GM12865 (cell line): ENCODE results near the gene ZNF76.

Experiments
- DNase-seq: peaks from one replicate; pipeline ENCODE4 v3.0.0; 2010; ENCODE audit warnings: low read depth
- H3K4me3 ChIP-seq: 2 replicates; pipeline ENCODE4 v1.5.1; 2011; ENCODE audit warnings: mild to moderate bottlenecking, low read depth, low read length, control low read depth
- CTCF ChIP-seq: IDR thresholded peaks from 2 replicates; pipeline ENCODE4 v1.5.1; 2011; ENCODE audit warnings: low read length, control low read depth, low read depth, inconsistent platforms; ENCODE audit not compliant: insufficient read depth; ENCODE audit errors: missing control alignments

Gene ZNF76

GRCh38 chr6:35234901-35235300 is 24.6 kb upstream of the ZNF76 start:
- H3K4me3 ChIP-seq = no peak overlapping the region
- TF ChIP-seq CTCF = no peak
- DNase-seq = no peak

GRCh38 chr6:35236223-35236622 is 23.3 kb upstream of the ZNF76 start:
- H3K4me3 ChIP-seq = no peak overlapping the region
- no peak for TF ChIP-seq CTCF
- no peak for DNase-seq

DNA sequence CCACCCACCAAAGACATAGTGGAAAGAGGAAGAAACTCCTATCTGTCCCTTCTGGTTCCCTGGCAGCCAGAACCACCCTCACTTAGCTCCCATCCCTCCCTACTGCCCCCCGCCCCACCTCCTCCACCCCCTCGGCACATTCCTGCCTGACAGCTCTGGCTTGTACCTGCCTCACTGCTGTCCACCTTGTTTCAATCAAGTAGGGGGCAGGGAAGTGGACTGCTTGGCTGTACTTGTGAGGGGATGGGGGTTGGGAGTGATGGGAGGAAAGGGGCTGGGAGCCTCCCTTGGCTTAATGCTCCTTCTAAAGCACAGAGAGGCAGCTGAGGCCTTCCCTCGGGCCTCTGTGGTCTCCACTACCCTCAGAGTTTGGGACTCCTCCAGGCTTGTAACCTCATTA is 22.1 kb upstream of the ZNF76 start:
- no peak for DNase-seq
- TF ChIP-seq CTCF = no peak
- no peak overlapping the region for H3K4me3 ChIP-seq

DNA sequence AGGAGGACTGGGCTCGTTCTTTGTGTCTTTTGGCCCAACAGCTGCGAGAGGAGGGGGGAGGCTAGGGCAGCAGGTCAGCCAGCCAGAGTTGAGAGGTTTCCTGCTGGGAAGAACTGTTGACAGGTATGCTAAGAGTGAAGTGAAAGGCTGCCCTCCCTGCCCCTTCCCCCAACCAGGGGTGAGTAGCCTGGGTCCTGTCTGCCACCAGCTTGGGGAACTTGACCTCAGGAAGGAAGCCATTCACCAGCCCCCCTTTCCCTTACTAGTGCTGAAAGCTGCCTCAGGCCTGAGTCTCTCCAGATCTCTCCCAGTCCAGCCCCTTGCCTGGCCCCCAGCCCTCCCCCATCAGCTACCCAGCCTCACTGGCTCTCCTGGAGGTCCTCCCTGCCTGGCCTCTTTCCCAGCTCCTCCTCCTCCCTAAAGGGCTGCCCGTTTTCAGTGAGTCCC is 20.7 kb upstream of the ZNF76 start:
- TF ChIP-seq CTCF = no peak
- DNase-seq = no peak
- H3K4me3 ChIP-seq = no peak overlapping the region

DNA sequence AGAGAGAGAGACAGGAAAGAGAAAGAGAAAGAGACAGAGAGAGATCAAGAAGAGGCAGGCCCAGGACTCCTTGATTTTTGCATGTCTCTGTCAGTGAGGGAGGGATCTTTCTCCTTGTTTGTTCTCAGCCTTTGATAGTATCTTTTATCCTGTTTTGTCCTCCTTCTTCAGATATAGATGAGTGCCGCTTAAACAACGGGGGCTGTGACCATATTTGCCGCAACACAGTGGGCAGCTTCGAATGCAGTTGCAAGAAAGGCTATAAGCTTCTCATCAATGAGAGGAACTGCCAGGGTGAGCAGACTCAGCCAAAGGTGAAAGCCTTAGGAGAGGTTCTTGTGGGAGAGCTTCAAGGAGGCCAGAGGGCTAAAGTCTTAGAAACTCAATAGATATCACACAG is 20.0 kb upstream of the ZNF76 start:
- no peak overlapping the region for H3K4me3 ChIP-seq

DNA sequence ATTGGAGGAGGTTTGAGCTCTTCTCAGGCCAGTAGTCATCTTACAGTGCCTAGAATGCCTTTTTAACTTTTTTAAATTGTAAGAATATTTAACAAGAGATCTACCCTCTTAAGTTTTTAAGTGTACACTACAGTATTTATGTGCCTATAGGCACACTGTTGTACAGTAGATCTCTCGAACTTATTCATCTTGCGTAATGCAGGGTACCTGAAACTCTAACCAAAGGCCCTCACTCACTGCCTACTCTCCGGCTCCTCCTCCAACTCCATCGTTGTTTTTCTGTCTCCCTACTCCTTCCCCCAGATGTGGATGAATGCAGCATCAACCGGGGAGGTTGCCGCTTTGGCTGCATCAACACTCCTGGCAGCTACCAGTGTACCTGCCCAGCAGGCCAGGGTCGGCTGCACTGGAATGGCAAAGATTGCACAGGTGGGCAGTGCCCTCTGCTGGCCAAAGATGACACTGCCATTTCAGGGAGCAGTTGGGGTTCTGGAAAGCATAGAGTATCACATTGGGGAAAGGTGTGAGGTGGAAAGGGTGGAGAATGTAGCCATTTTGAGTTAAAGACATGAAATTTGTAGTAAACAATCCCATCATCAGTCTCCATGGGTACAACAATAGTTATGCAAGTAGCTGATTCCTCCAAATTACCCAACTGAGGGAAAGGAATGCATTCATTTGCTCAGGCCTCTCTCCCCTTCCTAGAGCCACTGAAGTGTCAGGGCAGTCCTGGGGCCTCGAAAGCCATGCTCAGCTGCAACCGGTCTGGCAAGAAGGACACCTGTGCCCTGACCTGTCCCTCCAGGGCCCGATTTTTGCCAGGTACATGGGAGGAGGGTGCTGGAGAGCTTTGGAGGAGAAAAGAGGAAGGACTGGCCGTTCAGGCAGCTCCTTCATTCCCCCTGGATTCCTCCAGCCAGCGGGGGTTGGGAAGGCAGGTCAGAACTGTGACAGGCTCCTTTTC is 18.4 kb upstream of the ZNF76 start:
- peak; percentile 97 for TF ChIP-seq CTCF

More for the DNA sequence above, 20.0 kb upstream of the ZNF76 start:
- DNase-seq = no peak
- TF ChIP-seq CTCF = no peak

More for the DNA sequence above, 18.4 kb upstream of the ZNF76 start:
- no peak overlapping the region for H3K4me3 ChIP-seq
- DNase-seq = peak; percentile 70
